Activated gamma-delta T cell (primary cell): ENCODE results near the gene GCK.
"Not testable (repeated sequence)": the region's sequence is repeated elsewhere in the genome, so short reads cannot be mapped to it uniquely, and the experiment has no call there.

ENCODE experiments used
- DNase-seq: peaks from one replicate; lab custom pipeline; 2025; lab: John Stamatoyannopoulos, UW

Gene GCK

GRCh38 chr7:44180631-44181030, 8.6 kb downstream of the GCK start:
- no peak for DNase-seq

- DNase-seq: no peak
These were observed 11.6 kb downstream of the GCK start for GRCh38 chr7:44177570-44178131.

- no peak for DNase-seq
These were observed 12.8 kb downstream of the GCK start for GRCh38 chr7:44176486-44176885.

- DNase-seq: no peak
These were observed 13.5 kb downstream of the GCK start for GRCh38 chr7:44175730-44176129.

GRCh38 chr7:44174694-44174948, 14.6 kb downstream of the GCK start:
- not testable (repeated sequence) for DNase-seq

- DNase-seq: no peak
These were observed 15.1 kb downstream of the GCK start for GRCh38 chr7:44173911-44174693.

- no peak for DNase-seq
These were observed 16.3 kb downstream of the GCK start for GRCh38 chr7:44172803-44173424.

GRCh38 chr7:44172352-44172751, 16.9 kb downstream of the GCK start:
- no peak for DNase-seq

GRCh38 chr7:44171901-44172300, 17.3 kb downstream of the GCK start:
- not testable (repeated sequence) for DNase-seq

- DNase-seq: no peak
These were observed 21.3 kb downstream of the GCK start for GRCh38 chr7:44167920-44168319.

- DNase-seq: no peak
These were observed 25.6 kb downstream of the GCK start for GRCh38 chr7:44163591-44163990.

GRCh38 chr7:44162785-44163395, 26.3 kb downstream of the GCK start:
- no peak for DNase-seq

- no peak for DNase-seq
These were observed 27.1 kb downstream of the GCK start for GRCh38 chr7:44162179-44162578.

GRCh38 chr7:44161371-44161770, 27.9 kb downstream of the GCK start:
- no peak for DNase-seq

- no peak for DNase-seq
These were observed 29.2 kb downstream of the GCK start for GRCh38 chr7:44159824-44160630.

- DNase-seq: no peak
These were observed 30.2 kb downstream of the GCK start for GRCh38 chr7:44158873-44159631.

GRCh38 chr7:44158096-44158872, 31.0 kb downstream of the GCK start:
- no peak for DNase-seq

- DNase-seq: no peak
These were observed 31.8 kb downstream of the GCK start for GRCh38 chr7:44157116-44158080.

- DNase-seq: no peak
These were observed 32.7 kb downstream of the GCK start for GRCh38 chr7:44156453-44157010.
